Measurements from ENCODE around the gene LUC7L2.

GRCh38 chr7:139341776-139342226, 17.9 kb upstream of the LUC7L2 start:
- TF ChIP-seq POLR2AphosphoS5 (IDR thresholded peaks at IDR 0.05; ENCODE audit: insufficient read depth in 1 of 2, low read depth in 1 of 2), result peak in 1 of 2 donors; percentile 84
- TF ChIP-seq CTCF (IDR thresholded peaks at IDR 0.05), result no peak
- no peak for TF ChIP-seq POLR2A (IDR thresholded peaks at IDR 0.05)
